Mucosa of descending colon (tissue), 3 donors: Measurements from ENCODE around the gene CACNA1C. TPM values are rescaled to one million over a fixed set of nuclear protein-coding genes. Genes with fewer than 3 reads are reported as not detected.
"Not testable (repeated sequence)": the region's sequence is repeated elsewhere in the genome, so short reads cannot be mapped to it uniquely, and the experiment has no call there.

Experiments
- ATAC-seq: fragments of 200-7000 bp; cut with Tn5 transposase; one replicate; pipeline ENCODE4 v1.9.1; 2020; ENCODE audit warnings: mild to moderate bottlenecking, moderate library complexity
- DNase-seq, 3 donors: peaks; one replicate each; pipeline ENCODE4 v3.0.0-alpha.2; 2020
- H3K36me3 ChIP-seq: fragments of 200-600 bp; one replicate; pipeline ENCODE4 v1.8.0; 2021; ENCODE audit warnings: low read depth, mild to moderate bottlenecking
- H3K4me1 ChIP-seq: fragments of 200-600 bp; one replicate; pipeline ENCODE4 v1.8.0; 2021; ENCODE audit warnings: low read depth, mild to moderate bottlenecking
- H3K4me3 ChIP-seq: fragments of 200-600 bp; one replicate; pipeline ENCODE4 v1.8.0; 2021; ENCODE audit warnings: mild to moderate bottlenecking
- H3K9me3 ChIP-seq: fragments of 200-600 bp; one replicate; pipeline ENCODE4 v1.8.0; 2021; ENCODE audit warnings: mild to moderate bottlenecking
- CTCF ChIP-seq: fragments of 200-600 bp; IDR thresholded peaks from one replicate; pipeline ENCODE4 v1.8.0; 2022; ENCODE audit warnings: antibody characterized with exemption, mild to moderate bottlenecking
- intact Hi-C, 2 donors: fragments of 100-400 bp; cut with DNase I in 1 of 2; cut with micrococcal nuclease in 1 of 2; formaldehyde crosslinking; loops; one replicate each; pipeline versions ENCODE4 v1.11.0 to v1.11.1; 2022; cut with DNase I, micrococcal nuclease
- total RNA-seq, 3 donors: library from RNA; stranded (reverse); fragmentation: NEBNext Ultra II Directional in 2 of 3; extraction: Animal tissue kit (Norgen Biotek cat#: 25700) in 2 of 3; gene quantifications; one replicate each; pipeline versions ENCODE4 v1.2.1 to v1.2.4, GENCODE V29; 2021 to 2023
- donor health status: DM: no; HTN: no; CAD: no; lungs with moderate emphysema.
- donor health status: DM: no; HTN: no; CAD: no.
- donor health status: DM: no; HTN: yes; CAD: no.

The CACNA1C gene
- total RNA-seq, 3 donors from 2014 or later: 5.5 to 89.4 (median 9.2) TPM

DNA sequence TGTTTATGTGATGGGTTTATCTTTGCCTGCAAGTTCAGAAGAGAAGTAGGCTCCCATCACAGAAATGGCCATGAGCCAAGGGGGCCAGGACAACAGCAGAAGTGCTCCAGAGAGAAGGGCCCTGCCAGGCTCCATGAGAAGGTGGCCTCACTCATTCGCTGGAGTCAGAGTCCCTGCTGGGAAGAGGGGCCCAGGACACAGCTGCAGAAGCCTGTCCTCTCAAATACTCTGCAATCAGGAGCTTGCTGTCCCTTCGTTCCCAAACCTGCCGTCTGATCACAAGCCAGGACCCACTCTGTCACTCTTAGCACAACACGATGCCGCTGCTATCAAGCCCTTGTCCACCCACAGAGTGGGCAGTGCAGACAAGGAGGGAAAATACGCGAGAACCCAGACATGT is 435.8 kb downstream of the CACNA1C start:
- DNase-seq (no peak), ATAC-seq (no peak)
- Histone ChIP-seq H3K4me3 (no peak overlapping the region), H3K36me3 (no peaks in the 10 kb centered on the region), H3K9me3 (no peaks in the 10 kb centered on the region), H3K4me1 (peaks cover 4% of the 10 kb centered on the region)
- TF ChIP-seq CTCF: no peak
- intact Hi-C loops: no loop called here

GRCh38 chr12:2489275-2489674 is 436.5 kb downstream of the CACNA1C start:
- no peaks in the 10 kb centered on the region for H3K9me3 ChIP-seq
- ATAC-seq (no peak), DNase-seq (no peak)
- intact Hi-C loops: no loop called here
- TF ChIP-seq CTCF: no peak
- peaks cover 8% of the 10 kb centered on the region for H3K4me1 ChIP-seq
- no peaks in the 10 kb centered on the region for H3K36me3 ChIP-seq
- H3K4me3 ChIP-seq: no peak overlapping the region

- peak; percentile 35 for ATAC-seq
- peaks cover 20% of the 10 kb centered on the region for H3K4me1 ChIP-seq
- DNase-seq: peak in 1 of 3 donors; percentile 42
- TF ChIP-seq CTCF: no peak
- no peaks in the 10 kb centered on the region for H3K9me3 ChIP-seq
- intact Hi-C loops: no loop called here
- H3K36me3 ChIP-seq: no peaks in the 10 kb centered on the region
- no peak overlapping the region for H3K4me3 ChIP-seq
Measured at GRCh38 chr12:2490831-2491230, 438.0 kb downstream of the CACNA1C start.

GRCh38 chr12:2491349-2491748 is 438.6 kb downstream of the CACNA1C start:
- H3K9me3 ChIP-seq, ATAC-seq, DNase-seq, intact Hi-C loops, H3K4me3 ChIP-seq, H3K36me3 ChIP-seq: not testable (repeated sequence)
- H3K4me1 ChIP-seq: peaks cover 20% of the 10 kb centered on the region

GRCh38 chr12:2492236-2492635 is 439.4 kb downstream of the CACNA1C start:
- Histone ChIP-seq H3K9me3 (no peaks in the 10 kb centered on the region), H3K36me3 (no peaks in the 10 kb centered on the region), H3K4me1 (peaks cover 20% of the 10 kb centered on the region), H3K4me3 (no peak overlapping the region)
- TF ChIP-seq CTCF: no peak
- DNase-seq (no peak), ATAC-seq (no peak)
- intact Hi-C loops: no loop called here

DNA sequence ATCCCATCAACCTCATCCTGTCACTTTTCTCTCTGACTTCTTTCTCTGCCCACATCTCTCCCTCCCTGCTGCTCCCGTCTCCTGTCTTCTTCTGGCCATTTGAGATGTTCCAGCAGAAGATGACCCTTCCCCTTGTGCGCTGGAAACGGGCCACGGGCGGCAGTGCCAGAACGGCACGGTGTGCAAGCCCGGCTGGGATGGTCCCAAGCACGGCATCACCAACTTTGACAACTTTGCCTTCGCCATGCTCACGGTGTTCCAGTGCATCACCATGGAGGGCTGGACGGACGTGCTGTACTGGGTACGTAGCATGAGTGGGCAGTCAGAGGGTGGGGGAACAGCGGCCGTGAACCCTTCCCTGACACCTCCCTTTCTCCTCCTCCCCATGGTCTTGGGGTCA is 440.3 kb downstream of the CACNA1C start:
- TF ChIP-seq CTCF: no peak
- no peaks in the 10 kb centered on the region for H3K36me3 ChIP-seq
- no peak for ATAC-seq
- intact Hi-C loops: no loop called here
- H3K4me1 ChIP-seq: peaks cover 20% of the 10 kb centered on the region
- no peaks in the 10 kb centered on the region for H3K9me3 ChIP-seq
- no peak for DNase-seq
- H3K4me3 ChIP-seq: no peak overlapping the region
